RWPE1 (cell line): Measurements from ENCODE around the gene EFHB.

Experiments
- CTCF ChIA-PET: fragments of 350-600 bp; sonication (Branson Sonifier 250); formaldehyde crosslinking; extraction: SDS; loops from one replicate; lab custom pipeline; 2021; lab: Yijun Ruan, JAX
- POLR2A ChIA-PET: fragments of 400-600 bp; formaldehyde crosslinking; extraction: SDS; loops from one replicate; lab custom pipeline; 2020; ENCODE audit warnings: antibody characterized with exemption; ENCODE audit not compliant: low non-redundant PET; lab: Yijun Ruan, JAX
- DNase-seq: peaks from one replicate; pipeline ENCODE4 v3.0.0; 2012; ENCODE audit warnings: low spot score
- H3K27ac ChIP-seq: fragments of 450-650 bp; 2 replicates; pipeline ENCODE4 v1.5.1; 2017
- CTCF ChIP-seq: fragments of 450-650 bp; conservative IDR thresholded peaks from 2 replicates; pipeline ENCODE4 v1.5.1; 2017; ENCODE audit warnings: low read depth, mild to moderate bottlenecking

Gene EFHB

DNA sequence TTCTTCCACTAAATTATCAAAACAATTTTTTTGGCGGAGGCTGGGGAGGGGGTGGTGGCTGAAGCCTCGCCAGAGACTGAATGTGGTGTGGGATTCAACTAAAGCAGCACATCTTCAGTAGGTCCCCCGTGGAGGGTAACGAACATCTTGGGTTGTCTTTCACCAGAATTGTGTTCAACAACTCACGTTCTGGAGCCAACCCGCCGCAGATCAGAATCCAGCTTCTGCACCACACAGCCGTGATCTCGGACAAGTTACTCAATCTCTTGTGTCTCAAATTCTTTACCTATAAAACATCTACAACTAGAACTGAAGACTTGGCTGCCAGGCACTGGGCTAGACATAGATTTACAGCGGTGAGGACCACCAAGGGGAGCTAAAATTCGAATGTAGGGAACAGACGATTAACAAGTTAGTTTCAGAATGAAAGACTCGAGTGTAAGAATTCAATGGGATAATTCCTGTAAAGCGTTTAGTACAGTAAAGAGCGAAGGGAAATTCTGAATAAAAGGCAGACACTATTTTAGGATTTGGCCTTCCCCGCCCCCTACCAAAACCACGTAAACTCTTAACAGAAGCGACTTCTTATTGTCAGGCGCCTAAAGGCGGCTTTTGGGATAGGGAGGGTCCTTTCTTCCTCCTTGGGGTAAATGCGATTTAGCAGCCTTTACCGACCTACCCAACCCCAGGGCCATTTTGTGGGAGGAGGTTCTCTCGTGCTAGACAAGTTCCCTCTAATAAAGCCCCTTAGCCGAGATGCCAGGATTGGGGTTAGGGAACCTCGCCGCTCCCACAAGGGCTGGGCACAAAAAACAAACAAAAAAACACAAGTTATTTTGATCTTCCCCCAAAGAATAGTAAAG is 12.2 kb upstream of the EFHB start:
- POLR2A ChIA-PET: no interaction called here
- TF ChIP-seq CTCF: no peak
- CTCF ChIA-PET: no interaction called here
- peak overlapping the region; percentile 99 for H3K27ac ChIP-seq
- no peak for DNase-seq

- no peak overlapping the region for H3K27ac ChIP-seq
- no peak for TF ChIP-seq CTCF
- no peak for DNase-seq
- ChIA-PET POLR2A (no interaction called here), CTCF (no interaction called here)
These were observed 11.5 kb upstream of the EFHB start for GRCh38 chr3:19945534-19945933.

DNA sequence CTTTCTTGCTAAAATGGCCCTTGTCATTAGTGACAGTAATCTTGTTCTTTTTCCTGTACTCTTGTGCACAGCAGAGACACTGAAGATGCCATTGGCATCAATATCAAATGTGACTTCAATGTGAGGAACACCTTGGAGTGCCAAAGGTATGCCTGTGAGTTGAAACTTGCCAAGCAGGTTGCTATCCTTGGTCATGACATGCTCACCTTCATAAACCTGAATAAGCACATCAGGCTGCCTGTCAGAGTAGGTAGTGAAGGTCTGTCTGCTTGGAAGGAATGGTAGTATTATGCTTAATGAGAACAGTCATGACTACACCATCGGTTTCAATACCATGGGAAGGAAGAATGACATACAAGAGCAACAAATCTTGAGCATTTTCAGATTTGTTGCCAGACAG is 6.6 kb upstream of the EFHB start:
- TF ChIP-seq CTCF: no peak
- ChIA-PET CTCF (no interaction called here), POLR2A (no interaction called here)
- no peak overlapping the region for H3K27ac ChIP-seq
- no peak for DNase-seq

- no peak for TF ChIP-seq CTCF
- DNase-seq: no peak
- ChIA-PET POLR2A (no interaction called here), CTCF (no interaction called here)
- no peak overlapping the region for H3K27ac ChIP-seq
These were observed 4.2 kb upstream of the EFHB start for GRCh38 chr3:19938295-19938627.

DNA sequence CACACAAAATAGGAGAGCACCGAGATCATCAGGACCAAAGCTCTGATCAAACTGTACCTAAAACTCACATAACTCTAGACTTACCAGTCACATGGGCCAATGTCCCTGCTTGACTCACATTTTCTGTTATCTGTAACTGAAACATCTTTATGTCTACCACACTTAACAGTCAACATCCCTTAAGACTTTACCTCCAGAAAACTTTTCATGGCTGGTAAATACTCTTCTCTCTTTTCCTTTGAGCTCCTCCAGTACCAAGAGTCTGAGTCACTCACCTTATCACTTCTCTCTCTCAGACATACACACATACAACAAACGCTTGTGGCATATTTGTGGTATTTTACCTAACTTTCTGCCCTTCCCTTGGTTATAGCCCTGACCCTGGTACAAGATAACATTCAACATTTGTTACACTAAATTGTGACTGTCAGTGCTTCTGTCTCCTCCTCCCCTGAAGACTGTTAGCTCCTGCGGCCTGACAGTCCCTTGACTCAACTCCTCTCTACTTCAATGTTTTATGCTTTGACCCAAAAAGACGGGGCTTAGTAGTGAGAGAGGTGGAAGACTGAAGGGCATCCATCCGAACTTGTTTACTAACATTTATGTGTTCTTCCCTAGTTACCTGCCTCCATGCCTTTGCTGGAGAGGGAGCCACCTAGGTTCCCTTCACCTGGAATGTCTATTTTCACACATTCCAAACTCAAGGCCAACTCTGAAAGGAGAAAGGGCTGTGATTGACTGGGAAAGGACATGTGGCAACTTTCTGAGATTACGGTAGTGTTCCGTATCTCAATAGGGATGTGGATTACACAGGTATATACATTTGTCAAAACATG is 3.7 kb upstream of the EFHB start:
- TF ChIP-seq CTCF: no peak
- ChIA-PET POLR2A (no interaction called here), CTCF (no interaction called here)
- no peak for DNase-seq
- no peak overlapping the region for H3K27ac ChIP-seq

DNA sequence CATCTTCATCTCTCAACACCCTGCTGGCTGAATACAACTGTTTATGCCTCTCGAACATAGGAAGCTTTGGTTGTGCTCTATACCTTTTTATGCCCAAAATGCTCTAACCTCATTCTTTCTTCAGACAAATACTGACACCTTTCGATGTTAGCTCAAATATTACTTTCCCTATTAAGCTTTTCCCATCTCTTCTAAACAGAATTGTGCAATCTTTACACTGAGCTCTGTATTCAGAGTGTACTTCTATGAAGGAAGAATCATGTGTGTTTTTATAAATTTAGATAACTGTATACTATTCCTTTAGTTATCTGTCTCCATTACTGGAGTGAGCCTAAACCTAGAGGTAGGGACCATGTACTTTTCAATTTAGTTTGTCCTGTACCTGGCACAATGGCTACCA is 1.6 kb downstream of the EFHB start:
- CTCF ChIA-PET: no interaction called here
- POLR2A ChIA-PET: no interaction called here
- no peak for TF ChIP-seq CTCF
- DNase-seq: no peak
- H3K27ac ChIP-seq: no peak overlapping the region
